H9 (cell line): Measurements from ENCODE around the gene ZIC4. TPM values are rescaled to one million over a fixed set of nuclear protein-coding genes. Genes with fewer than 3 reads are reported as not detected.

ENCODE experiments used
- DNase-seq: peaks from one replicate; pipeline ENCODE4 v3.0.0-alpha.2; 2017
- H2AFZ ChIP-seq: one replicate; pipeline ENCODE4 v1.6.1; 2013; ENCODE audit warnings: mild to moderate bottlenecking, low read length, control low read depth, moderate library complexity
- H2AK5ac ChIP-seq: 2 replicates; pipeline ENCODE4 v1.6.1; 2013; ENCODE audit warnings: low read length, control low read depth, mixed read lengths; ENCODE audit not compliant: insufficient read length
- H2BK120ac ChIP-seq: one replicate; pipeline ENCODE4 v1.6.1; 2013; ENCODE audit warnings: low read depth, mild to moderate bottlenecking, low read length, control low read depth, inconsistent platforms; ENCODE audit not compliant: poor library complexity, severe bottlenecking
- H2BK12ac ChIP-seq: 2 replicates; pipeline ENCODE4 v1.6.1; 2013; ENCODE audit warnings: low read length, control low read depth, mixed read lengths, low read depth; ENCODE audit not compliant: insufficient read length
- H2BK15ac ChIP-seq: 2 replicates; pipeline ENCODE4 v1.6.1; 2013; ENCODE audit warnings: low read depth, low read length, control low read depth
- H2BK20ac ChIP-seq: one replicate; pipeline ENCODE4 v1.6.1; 2013; ENCODE audit warnings: low read depth, mild to moderate bottlenecking, low read length, control low read depth, inconsistent platforms; ENCODE audit not compliant: poor library complexity, severe bottlenecking
- H2BK5ac ChIP-seq: 2 replicates; pipeline ENCODE4 v1.6.1; 2013; ENCODE audit warnings: low read length, control low read depth, mixed read lengths; ENCODE audit not compliant: insufficient read length
- H3K14ac ChIP-seq: 2 replicates; pipeline ENCODE4 v1.6.1; 2013; ENCODE audit warnings: low read length, control low read depth; ENCODE audit not compliant: insufficient read depth
- H3K18ac ChIP-seq: 2 replicates; pipeline ENCODE4 v1.6.1; 2013; ENCODE audit warnings: low read depth, mild to moderate bottlenecking, mixed read lengths, low read length, control low read depth; ENCODE audit not compliant: insufficient read length
- H3K23ac ChIP-seq: 2 replicates; pipeline ENCODE4 v1.6.1; 2013; ENCODE audit warnings: low read length, control low read depth, mixed read lengths, low read depth; ENCODE audit not compliant: insufficient read length
- H3K23me2 ChIP-seq: 2 replicates; pipeline ENCODE4 v1.6.1; 2013; ENCODE audit warnings: low read depth, mild to moderate bottlenecking, mixed read lengths, low read length, control low read depth; ENCODE audit not compliant: insufficient read length, poor library complexity, severe bottlenecking
- H3K27ac ChIP-seq: 2 replicates; pipeline ENCODE4 v1.5.1; 2013; ENCODE audit warnings: low read length, control low read depth, mixed read lengths, low read depth; ENCODE audit not compliant: insufficient read length
- H3K27me3 ChIP-seq: 2 replicates; pipeline ENCODE4 v1.6.1; 2013; ENCODE audit warnings: low read length, control low read depth, inconsistent platforms; ENCODE audit not compliant: insufficient read depth
- H3K4ac ChIP-seq: 2 replicates; pipeline ENCODE4 v1.6.1; 2013; ENCODE audit warnings: low read depth, mild to moderate bottlenecking, control low read depth, inconsistent platforms, low read length, moderate library complexity
- H3K4me1 ChIP-seq: 2 replicates; pipeline ENCODE4 v1.6.1; 2013; ENCODE audit warnings: low read length, control low read depth, inconsistent platforms; ENCODE audit not compliant: insufficient read depth
- H3K4me2 ChIP-seq: 2 replicates; pipeline ENCODE4 v1.6.1; 2013; ENCODE audit warnings: low read length, control low read depth, mixed read lengths; ENCODE audit not compliant: insufficient read length, insufficient read depth
- H3K56ac ChIP-seq: 2 replicates; pipeline ENCODE4 v1.6.1; 2013; ENCODE audit warnings: low read depth, mild to moderate bottlenecking, mixed read lengths, low read length, control low read depth; ENCODE audit not compliant: insufficient read length
- H3K79me1 ChIP-seq: 2 replicates; pipeline ENCODE4 v1.6.1; 2013; ENCODE audit warnings: low read depth, mild to moderate bottlenecking, moderate library complexity, low read length, control low read depth, inconsistent platforms; ENCODE audit not compliant: insufficient read depth, poor library complexity, severe bottlenecking
- H3K79me2 ChIP-seq: 2 replicates; pipeline ENCODE4 v1.6.1; 2013; ENCODE audit warnings: low read length, control low read depth, inconsistent platforms; ENCODE audit not compliant: insufficient read depth
- H3K9ac ChIP-seq: 2 replicates; pipeline ENCODE4 v1.6.1; 2013; ENCODE audit warnings: low read length, control low read depth, mixed read lengths; ENCODE audit not compliant: insufficient read length; ENCODE audit errors: extremely low read depth
- H3K9me3 ChIP-seq: one replicate; pipeline ENCODE4 v1.6.1; 2013; ENCODE audit warnings: low read depth, low read length, inconsistent platforms; ENCODE audit not compliant: control insufficient read depth
- H3T11ph ChIP-seq: one replicate; pipeline ENCODE4 v1.6.1; 2013; ENCODE audit warnings: mild to moderate bottlenecking, low read length, control low read depth, inconsistent platforms
- H4K20me1 ChIP-seq: one replicate; pipeline ENCODE4 v1.6.1; 2013; ENCODE audit not compliant: control insufficient read depth, insufficient read length, insufficient read depth
- H4K5ac ChIP-seq: 2 replicates; pipeline ENCODE4 v1.6.1; 2013; ENCODE audit warnings: low read depth, mild to moderate bottlenecking, mixed read lengths, low read length, control low read depth; ENCODE audit not compliant: insufficient read length
- H4K8ac ChIP-seq: replicated peaks from 2 replicates; pipeline ENCODE4 v1.6.1; 2013; ENCODE audit warnings: low read length, control low read depth, mixed read lengths, low read depth; ENCODE audit not compliant: insufficient read length
- H4K91ac ChIP-seq: 2 replicates; pipeline ENCODE4 v1.6.1; 2013; ENCODE audit warnings: low read depth, mild to moderate bottlenecking, moderate library complexity, mixed read lengths, low read length, control low read depth; ENCODE audit not compliant: insufficient read length
- H3K27ac Mint-ChIP-seq, 3 experiments: 2 replicates in 2 of 3; 3 replicates in 1 of 3; pipeline ENCODE4 v1.8.0; 2020 to 2021; ENCODE audit warnings: mixed read lengths in 3 of 3, mild to moderate bottlenecking in 1 of 3, moderate library complexity in 1 of 3
- H3K27me3 Mint-ChIP-seq: 2 replicates; pipeline ENCODE4 v1.8.0; 2021; ENCODE audit warnings: low read depth, mild to moderate bottlenecking, moderate library complexity, mixed read lengths
- H3K36me3 Mint-ChIP-seq, 3 experiments: 2 replicates in 2 of 3; 3 replicates in 1 of 3; pipeline ENCODE4 v1.8.0; 2020 to 2021; ENCODE audit warnings: low read depth in 3 of 3, mixed read lengths in 3 of 3; ENCODE audit not compliant: insufficient read depth in 1 of 3
- H3K4me1 Mint-ChIP-seq, 2 experiments: 2 replicates each; pipeline ENCODE4 v1.8.0; 2020; ENCODE audit warnings: mixed read lengths in 2 of 2
- H3K4me3 Mint-ChIP-seq, 2 experiments: 2 replicates in 1 of 2; 3 replicates in 1 of 2; pipeline ENCODE4 v1.8.0; 2020 to 2021; ENCODE audit warnings: mild to moderate bottlenecking in 2 of 2, mixed read lengths in 2 of 2, moderate library complexity in 1 of 2
- H3K9me3 Mint-ChIP-seq, 2 experiments: 2 replicates in 1 of 2; 3 replicates in 1 of 2; pipeline ENCODE4 v1.8.0; 2020; ENCODE audit warnings: mild to moderate bottlenecking in 2 of 2, mixed read lengths in 2 of 2, moderate library complexity in 1 of 2
- CTCF ChIP-seq: fragments of 200-600 bp; sonication (generic); conservative IDR thresholded peaks from 3 replicates; pipeline ENCODE4 v1.8.0; 2021; ENCODE audit warnings: antibody characterized with exemption, mild to moderate bottlenecking
- WGBS: extraction: QIAGEN DNeasy Blood & Tissue Kit; methylation state at CpG from one replicate; pipeline ENCODE4 v1.1.7; 2013; ENCODE audit warnings: missing lambda C conversion rate, low lambda C conversion rate, mixed read lengths; ENCODE audit not compliant: insufficient read length; ENCODE audit errors: extremely low coverage; 5-methylcytosine and 5-hydroxymethylcytosine counted together
- total RNA-seq: library from RNA; stranded (reverse); gene quantifications from 2 replicates; pipeline ENCODE4 v1.2.1, GENCODE V29; 2021

ZIC4 gene
- total RNA-seq, 1 experiment from 2014 or later = not detected

DNA sequence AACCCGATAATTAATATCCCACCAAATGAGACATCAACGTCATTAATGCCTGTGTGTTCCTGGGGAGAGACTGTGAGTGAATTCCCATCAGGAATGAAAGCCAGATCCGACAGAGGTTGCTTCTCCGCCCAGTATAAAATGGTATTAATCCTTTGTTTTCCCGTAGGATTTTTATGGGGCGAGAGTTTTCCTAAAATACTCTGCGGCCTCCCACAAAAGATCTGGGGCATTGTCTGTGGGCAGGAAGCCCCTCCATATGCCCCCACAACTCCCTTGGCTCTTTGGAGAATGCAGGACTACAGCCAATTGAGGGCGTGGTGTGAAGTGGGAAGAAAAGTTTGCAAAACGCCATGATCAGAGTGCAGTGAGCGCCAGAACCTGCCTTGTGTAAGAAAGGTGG, 26.7 kb downstream of the ZIC4 start:
- Mint-ChIP-seq H3K9me3 (no peaks in the 10 kb centered on the region; a peak in 1 of 5 replicates), H3K4me3 (no peak overlapping the region), H3K27me3 (peaks cover 97% of the 10 kb centered on the region), H3K4me1 (peaks cover 65 to 82% of the 10 kb centered on the region in 2 experiments), H3K27ac (0 out of 7 replicates have a peak overlapping the region, but pooled peaks of 1 of the 3 experiments have one; percentile 42), H3K36me3 (no peaks in the 10 kb centered on the region; a peak in 1 of 7 replicates)
- Histone ChIP-seq H3T11ph (no peak overlapping the region), H3K9ac (no peak overlapping the region), H4K20me1 (no peaks in the 10 kb centered on the region), H3K23me2 (peaks cover 10% of the 10 kb centered on the region), H2AFZ (no peak overlapping the region), H3K9me3 (no peaks in the 10 kb centered on the region), H2AK5ac (no peak overlapping the region), H3K27ac (no peak overlapping the region), H3K79me1 (no peaks in the 10 kb centered on the region), H2BK5ac (no peak overlapping the region), H2BK20ac (no peak overlapping the region), H3K14ac (no peak overlapping the region), H3K23ac (no peak overlapping the region), H3K4me2 (no peak overlapping the region), H4K5ac (no peak overlapping the region), H3K4me1 (peaks cover 9% of the 10 kb centered on the region; the same call in 1 of the 2 replicates), H3K56ac (no peak overlapping the region), H3K4ac (no peak overlapping the region), H3K79me2 (no peaks in the 10 kb centered on the region), H4K8ac (no peak overlapping the region), H3K27me3 (peaks cover 53% of the 10 kb centered on the region), H2BK15ac (no peak overlapping the region), H4K91ac (no peak overlapping the region), H2BK120ac (no peak overlapping the region), H3K18ac (no peak overlapping the region), H2BK12ac (no peak overlapping the region)
- DNase-seq = no peak
- whole genome bisulfite sequencing = no CpG with 5 or more reads among the region's 10 CpGs
- TF ChIP-seq CTCF = no peak
